ENCODE results near the gene SELENOP. TPM values are rescaled to one million over a fixed set of nuclear protein-coding genes. Genes with fewer than 3 reads are reported as not detected.

SELENOP gene
- total RNA-seq, 1 donor from 2014 or later = 884 TPM

GRCh38 chr5:42842921-42843641, 31.4 kb upstream of the SELENOP start:
- no peak for ATAC-seq
- DNase-seq = no peak
- Histone ChIP-seq H3K27ac (no peak overlapping the region), H3K9me3 (no peaks in the 10 kb centered on the region), H3K4me1 (peaks cover 11% of the 10 kb centered on the region), H3K4me3 (no peak overlapping the region), H3K36me3 (no peaks in the 10 kb centered on the region), H3K27me3 (no peaks in the 10 kb centered on the region)
- intact Hi-C loops (cut with DNase I) = no loop called here
- TF ChIP-seq CTCF (IDR thresholded peaks at IDR 0.05) = no peak

DNA sequence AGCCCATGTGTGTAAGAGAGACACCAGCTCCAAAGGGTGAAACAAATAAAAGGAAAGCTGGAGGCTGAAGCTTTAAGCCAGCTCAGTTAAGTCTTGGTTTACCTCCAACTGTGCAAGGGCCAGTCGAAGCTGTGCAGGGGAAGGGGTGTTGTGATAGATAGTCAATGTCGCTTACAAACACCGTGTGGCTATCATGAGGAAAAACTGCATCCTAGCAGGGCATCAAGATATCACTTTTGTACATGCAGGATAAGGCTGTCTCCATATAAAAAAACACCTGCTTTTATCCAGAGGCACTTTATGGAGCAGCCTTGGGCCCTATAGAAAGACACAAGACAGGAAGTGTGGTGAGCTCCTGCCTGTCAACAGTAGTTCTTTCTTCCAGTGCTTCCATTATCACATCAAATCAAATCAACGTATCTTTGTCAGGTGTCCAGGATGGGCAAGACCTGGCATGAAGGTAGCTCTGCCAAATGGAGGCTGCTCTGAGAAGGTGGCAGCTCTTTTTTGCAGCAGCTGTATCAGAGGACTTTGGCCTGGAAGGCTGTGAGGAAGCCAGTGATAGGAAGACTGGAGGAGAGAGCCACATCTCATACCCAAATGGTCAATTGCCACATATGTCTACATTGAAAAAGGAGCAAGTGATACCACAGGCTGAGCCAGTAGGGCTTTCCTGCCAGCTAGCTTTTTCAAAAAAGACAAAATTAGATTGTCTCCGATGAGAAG, 29.3 kb upstream of the SELENOP start:
- TF ChIP-seq CTCF (IDR thresholded peaks at IDR 0.05) = no peak
- Histone ChIP-seq H3K27ac (peak overlapping the region; percentile 66), H3K36me3 (no peaks in the 10 kb centered on the region), H3K4me3 (no peak overlapping the region), H3K4me1 (peaks cover 11% of the 10 kb centered on the region), H3K27me3 (no peaks in the 10 kb centered on the region), H3K9me3 (no peaks in the 10 kb centered on the region)
- no peak for DNase-seq
- intact Hi-C loops (cut with DNase I) = no loop called here
- ATAC-seq = no peak

- peak; percentile 92 for DNase-seq
- Histone ChIP-seq H3K4me1 (peaks cover 11% of the 10 kb centered on the region), H3K36me3 (no peaks in the 10 kb centered on the region), H3K27me3 (no peaks in the 10 kb centered on the region), H3K4me3 (no peak overlapping the region), H3K9me3 (no peaks in the 10 kb centered on the region), H3K27ac (peak overlapping the region; percentile 66)
- intact Hi-C loops (cut with DNase I) = no loop called here
- peak; percentile 94 for ATAC-seq
- TF ChIP-seq CTCF (IDR thresholded peaks at IDR 0.05) = no peak
Observed at GRCh38 chr5:42840269-42840668, 28.6 kb upstream of the SELENOP start.

- Histone ChIP-seq H3K27me3 (no peaks in the 10 kb centered on the region), H3K9me3 (no peaks in the 10 kb centered on the region), H3K4me3 (no peak overlapping the region), H3K4me1 (peaks cover 11% of the 10 kb centered on the region), H3K36me3 (no peaks in the 10 kb centered on the region), H3K27ac (peak overlapping the region; percentile 66)
- DNase-seq (no peak), ATAC-seq (no peak)
- no peak for TF ChIP-seq CTCF (IDR thresholded peaks at IDR 0.05)
- intact Hi-C loops (cut with DNase I) = no loop called here
Observed at GRCh38 chr5:42839196-42839595, 27.5 kb upstream of the SELENOP start.

- DNase-seq (no peak), ATAC-seq (no peak)
- intact Hi-C loops (cut with DNase I) = no loop called here
- Histone ChIP-seq H3K36me3 (no peaks in the 10 kb centered on the region), H3K27ac (no peak overlapping the region), H3K9me3 (no peaks in the 10 kb centered on the region), H3K4me3 (no peak overlapping the region), H3K27me3 (no peaks in the 10 kb centered on the region), H3K4me1 (peaks cover 11% of the 10 kb centered on the region)
- TF ChIP-seq CTCF (IDR thresholded peaks at IDR 0.05) = no peak
Observed at GRCh38 chr5:42837601-42838000, 25.9 kb upstream of the SELENOP start.
